H1 (cell line): ENCODE measurements around the gene IL1RAPL1. TPM values are rescaled to one million over a fixed set of nuclear protein-coding genes. Genes with fewer than 3 reads are reported as not detected.

ENCODE experiments used
- CTCF ChIA-PET: fragments of 300-600 bp; sonication (Branson Sonifier 250); formaldehyde crosslinking; loops from one replicate; lab custom pipeline; 2021; ENCODE audit not compliant: partially characterized antibody; lab: Charles Lee
- POLR2A ChIA-PET: fragments of 300-600 bp; sonication (Branson Sonifier 250); formaldehyde crosslinking; loops from one replicate; lab custom pipeline; 2021; ENCODE audit warnings: inconsistent platforms; ENCODE audit not compliant: partially characterized antibody; lab: Charles Lee
- DNase-seq, 2 experiments: peaks; one replicate each; pipeline versions ENCODE4 v3.0.0 to v3.0.0-alpha.2; 2010 to 2022; ENCODE audit warnings: low spot score in 2 of 2, low read depth in 1 of 2, mixed read lengths in 1 of 2
- FAIRE-seq: peaks from 2 replicates; lab custom pipeline; 2011; peaks lifted over from hg19 to GRCh38; lab: Jason Lieb, UNC
- H2AFZ ChIP-seq: 2 replicates; pipeline ENCODE4 v1.8.1; 2012; ENCODE audit warnings: low read length, inconsistent platforms
- H2AK5ac ChIP-seq: 2 replicates; pipeline ENCODE4 v1.6.1; 2013; ENCODE audit warnings: low read depth, low read length
- H2BK120ac ChIP-seq: replicated peaks from 2 replicates; pipeline ENCODE3; 2013; ENCODE audit warnings: low read depth, low read length, inconsistent platforms
- H2BK12ac ChIP-seq: 2 replicates; pipeline ENCODE4 v1.6.1; 2013; ENCODE audit warnings: low read depth, low read length
- H2BK15ac ChIP-seq: 2 replicates; pipeline ENCODE4 v1.6.1; 2013; ENCODE audit warnings: low read length
- H2BK20ac ChIP-seq: 2 replicates; pipeline ENCODE4 v1.6.1; 2013; ENCODE audit warnings: low read length
- H2BK5ac ChIP-seq: 2 replicates; pipeline ENCODE4 v1.6.1; 2013; ENCODE audit warnings: low read depth, low read length
- H3K14ac ChIP-seq: 2 replicates; pipeline ENCODE4 v1.6.1; 2013; ENCODE audit warnings: inconsistent platforms; ENCODE audit not compliant: insufficient read length
- H3K18ac ChIP-seq: 2 replicates; pipeline ENCODE4 v1.6.1; 2013; ENCODE audit warnings: low read length; ENCODE audit errors: extremely low read depth
- H3K23ac ChIP-seq: 2 replicates; pipeline ENCODE4 v1.6.1; 2013; ENCODE audit warnings: inconsistent platforms; ENCODE audit not compliant: insufficient read length
- H3K23me2 ChIP-seq: 2 replicates; pipeline ENCODE4 v1.6.1; 2013; ENCODE audit warnings: low read depth, low read length
- H3K27ac ChIP-seq: 2 replicates; pipeline ENCODE4 v1.6.1; 2011; ENCODE audit warnings: low read depth, low read length, inconsistent platforms
- H3K27me3 ChIP-seq, 4 experiments: replicated peaks in 1 of 4; 1 replicate in 1 of 4; 2 replicates in 3 of 4; pipeline versions ENCODE4 v1.6.1 to v1.8.1; 2011 to 2013; ENCODE audit warnings: low read length in 3 of 4, mild to moderate bottlenecking in 3 of 4, inconsistent platforms in 2 of 4, mixed read lengths in 2 of 4, moderate library complexity in 1 of 4; ENCODE audit not compliant: control insufficient read depth in 3 of 4, insufficient read depth in 3 of 4; ENCODE audit errors: extremely low read depth in 1 of 4
- H3K36me3 ChIP-seq, 4 experiments: 2 replicates each; pipeline versions ENCODE4 v1.6.1 to v1.8.1; 2011 to 2013; ENCODE audit warnings: mild to moderate bottlenecking in 4 of 4, low read length in 3 of 4, moderate library complexity in 2 of 4, control low read depth in 1 of 4, inconsistent platforms in 1 of 4; ENCODE audit not compliant: insufficient read depth in 4 of 4, control insufficient read depth in 2 of 4
- H3K4ac ChIP-seq: replicated peaks from 2 replicates; pipeline ENCODE3; 2013; ENCODE audit warnings: low read length, low read depth, mixed read lengths, inconsistent platforms; ENCODE audit not compliant: insufficient read length
- H3K4me1 ChIP-seq, 4 experiments: replicated peaks in 1 of 4; 1 replicate in 1 of 4; 2 replicates in 3 of 4; pipeline versions ENCODE4 v1.6.1 to v1.8.1; 2011 to 2013; ENCODE audit warnings: low read length in 3 of 4, inconsistent platforms in 2 of 4, mixed read lengths in 1 of 4; ENCODE audit not compliant: insufficient read depth in 4 of 4, control insufficient read depth in 3 of 4
- H3K4me2 ChIP-seq, 2 experiments: 2 replicates each; pipeline versions ENCODE4 v1.6.1 to v1.8.1; 2011 to 2013; ENCODE audit warnings: low read depth in 2 of 2, low read length in 2 of 2, control low read depth in 1 of 2, inconsistent platforms in 1 of 2, mild to moderate bottlenecking in 1 of 2; ENCODE audit not compliant: insufficient read depth in 1 of 2
- H3K4me3 ChIP-seq, 4 experiments: fragments of 200-600, 300-600 bp in 1 of 4; sonication (generic), shearing (Covaris generic), sonication (Bioruptor Twin) in 1 of 4; 2 replicates each; pipeline versions ENCODE4 v1.5.1 to v1.8.1; 2011 to 2016; ENCODE audit warnings: low read length in 4 of 4, low read depth in 3 of 4, control low read depth in 2 of 4, inconsistent platforms in 2 of 4, mild to moderate bottlenecking in 2 of 4, mixed read lengths in 1 of 4, moderate library complexity in 1 of 4; ENCODE audit not compliant: insufficient read depth in 2 of 4; ENCODE audit errors: extremely low read depth in 1 of 4
- H3K56ac ChIP-seq: replicated peaks from 2 replicates; pipeline ENCODE3; 2013; ENCODE audit warnings: low read depth, mild to moderate bottlenecking, mixed read lengths, low read length, inconsistent platforms; ENCODE audit not compliant: insufficient read length
- H3K79me1 ChIP-seq: 2 replicates; pipeline ENCODE4 v1.6.1; 2013; ENCODE audit warnings: low read depth, low read length, control low read depth
- H3K79me2 ChIP-seq, 2 experiments: 2 replicates each; pipeline versions ENCODE4 v1.6.1 to v1.8.1; 2012 to 2013; ENCODE audit warnings: low read length in 2 of 2, mild to moderate bottlenecking in 2 of 2, inconsistent platforms in 1 of 2; ENCODE audit not compliant: insufficient read depth in 2 of 2, control insufficient read depth in 1 of 2
- H3K9ac ChIP-seq, 4 experiments: replicated peaks in 1 of 4; 1 replicate in 1 of 4; 2 replicates in 3 of 4; pipeline versions ENCODE4 v1.6.1 to v1.8.1; 2011 to 2013; ENCODE audit warnings: low read depth in 3 of 4, low read length in 3 of 4, control low read depth in 2 of 4, mild to moderate bottlenecking in 2 of 4, moderate library complexity in 2 of 4, inconsistent platforms in 1 of 4; ENCODE audit errors: extremely low read depth in 1 of 4
- H3K9me3 ChIP-seq, 2 experiments: 2 replicates each; pipeline versions ENCODE4 v1.6.1 to v1.8.1; 2012 to 2013; ENCODE audit warnings: mild to moderate bottlenecking in 2 of 2, moderate library complexity in 2 of 2, control low read depth in 1 of 2, inconsistent platforms in 1 of 2, low read depth in 1 of 2, low read length in 1 of 2, mixed read lengths in 1 of 2; ENCODE audit not compliant: insufficient read depth in 2 of 2
- H4K20me1 ChIP-seq, 2 experiments: replicated peaks in 1 of 2; 2 replicates each; pipeline versions ENCODE3 to v1.8.1; 2011 to 2013; ENCODE audit warnings: inconsistent platforms in 2 of 2, low read length in 2 of 2, mild to moderate bottlenecking in 1 of 2; ENCODE audit not compliant: insufficient read depth in 2 of 2, control insufficient read depth in 1 of 2
- H4K5ac ChIP-seq: 2 replicates; pipeline ENCODE4 v1.6.1; 2013; ENCODE audit warnings: low read length, low read depth, mixed read lengths, inconsistent platforms; ENCODE audit not compliant: insufficient read length
- H4K8ac ChIP-seq: 2 replicates; pipeline ENCODE4 v1.8.0; 2013; ENCODE audit warnings: mild to moderate bottlenecking, moderate library complexity, low read length, inconsistent platforms; ENCODE audit not compliant: insufficient read depth; ENCODE audit errors: extremely low read depth
- H4K91ac ChIP-seq: replicated peaks from 2 replicates; pipeline ENCODE3; 2013; ENCODE audit warnings: low read length, mixed read lengths, inconsistent platforms; ENCODE audit not compliant: insufficient read length
- FOSL1 ChIP-seq: IDR thresholded peaks from 2 replicates; pipeline ENCODE4 v1.6.1; 2011; ENCODE audit warnings: mild to moderate bottlenecking, low read depth, low read length, moderate library complexity; ENCODE audit not compliant: insufficient read depth
- KDM1A ChIP-seq: fragments of 200-600, 300-600 bp; sonication (generic); IDR thresholded peaks from 2 replicates; pipeline ENCODE4 v1.7.1; 2016; ENCODE audit warnings: mild to moderate bottlenecking, low read length, borderline replicate concordance
- POLR2A ChIP-seq, 2 experiments: IDR thresholded peaks; 1 replicate in 1 of 2; 2 replicates in 1 of 2; pipeline ENCODE4 v1.6.1; 2011; ENCODE audit warnings: low read depth in 2 of 2, low read length in 2 of 2, mild to moderate bottlenecking in 2 of 2; ENCODE audit errors: control extremely low read depth in 1 of 2
- polyA plus RNA-seq, 7 experiments: library from polyadenylated mRNA; depleted of rRNA in 3 of 7; stranded (reverse) in 5 of 7; unstranded in 2 of 7; fragments of >200 nt in 5 of 7; fragments of 200-250 nt in 2 of 7; gene quantifications; 1 replicate in 5 of 7; 2 replicates in 1 of 7; 4 replicates in 1 of 7; pipeline versions ENCODE4 v1.2.1 to v1.2.3, GENCODE V29; 2011 to 2013; ENCODE audit warnings: missing spikeins in 2 of 7, mixed read lengths in 2 of 7
- total RNA-seq: library from RNA; stranded (reverse); fragmentation: NEBNext Ultra II Directional; extraction: Animal tissue kit (Norgen Biotek cat#: 25700); gene quantifications from 2 replicates; pipeline ENCODE4 v1.2.1, GENCODE V29; 2021

IL1RAPL1 gene
- total and polyA plus RNA-seq, 2 of the 8 experiments (the other 6 are each of a cell fraction or from before 2014, with no cell fraction given), result 0.11 to 0.35 TPM

DNA sequence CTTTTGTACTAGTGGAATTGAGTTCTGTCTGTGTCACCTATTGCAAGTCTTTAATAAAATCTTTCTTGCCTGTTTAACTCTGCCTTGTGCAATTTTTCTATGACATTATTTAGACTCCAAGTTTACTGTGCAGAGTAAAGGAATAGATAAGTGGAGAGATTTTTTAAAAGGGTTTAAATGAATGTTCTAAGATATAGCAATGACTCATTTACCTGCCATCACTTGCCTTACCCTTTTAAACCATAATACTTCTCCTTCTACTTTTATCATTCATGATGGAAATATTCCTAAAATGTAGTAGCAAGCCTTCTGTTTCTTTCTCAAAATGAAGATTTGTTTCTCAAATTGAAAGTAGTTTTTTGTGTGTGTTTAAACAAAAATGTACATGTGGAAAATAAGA is 845.3 kb downstream of the IL1RAPL1 start:
- POLR2A ChIA-PET, result no interaction called here
- no peaks in the 10 kb centered on the region for H3K79me2 ChIP-seq
- H2AFZ ChIP-seq, result no peak overlapping the region
- H3K27ac ChIP-seq, result no peak overlapping the region
- H2AK5ac ChIP-seq, result no peak overlapping the region
- no peak overlapping the region for H3K4me2 ChIP-seq
- no peak overlapping the region for H2BK5ac ChIP-seq
- 0 out of 4 replicates have a peak, but pooled peaks cover 0 to 4% of the 10 kb centered on the region in 2 experiments for H3K9me3 ChIP-seq
- H2BK120ac ChIP-seq, result no peak overlapping the region
- H3K23ac ChIP-seq, result no peak overlapping the region
- no peaks in the 10 kb centered on the region; the same call in 1 of the 2 replicates for H3K23me2 ChIP-seq
- H3K4ac ChIP-seq, result no peak overlapping the region
- H4K5ac ChIP-seq, result no peak overlapping the region
- no peak overlapping the region for H3K18ac ChIP-seq
- no peaks in the 10 kb centered on the region for H3K79me1 ChIP-seq
- H3K9ac ChIP-seq, result no peak overlapping the region
- no peak overlapping the region for H4K91ac ChIP-seq
- TF ChIP-seq FOSL1 (no peak), KDM1A (no peak), POLR2A (IDR thresholded peaks at IDR 0.05; ENCODE audit: control extremely low read depth in 1 of 2, low read depth in 2 of 2, low read length in 2 of 2) (no peak)
- H2BK20ac ChIP-seq, result no peak overlapping the region
- no peak overlapping the region for H2BK12ac ChIP-seq
- no peak overlapping the region for H3K4me3 ChIP-seq
- H3K14ac ChIP-seq, result no peak overlapping the region
- H4K20me1 ChIP-seq, result no peaks in the 10 kb centered on the region
- DNase-seq (no peak), FAIRE-seq (no peak)
- no peaks in the 10 kb centered on the region for H3K27me3 ChIP-seq
- no peak overlapping the region for H2BK15ac ChIP-seq
- H4K8ac ChIP-seq, result no peak overlapping the region
- H3K36me3 ChIP-seq, result no peaks in the 10 kb centered on the region
- H3K4me1 ChIP-seq, result no peaks in the 10 kb centered on the region
- CTCF ChIA-PET, result no interaction called here
- no peak overlapping the region for H3K56ac ChIP-seq
